HCEC 1CT (cell line): ENCODE measurements around the gene UPF2.

Experiments
- DNase-seq: peaks from one replicate; pipeline ENCODE4 v3.0.0-alpha.2; 2017

Gene UPF2

GRCh38 chr10:11959966-11960365 is 82.6 kb downstream of the UPF2 start:
- DNase-seq = no peak

GRCh38 chr10:11958956-11959355 is 83.7 kb downstream of the UPF2 start:
- no peak for DNase-seq

- DNase-seq = no peak
Observed at GRCh38 chr10:11951695-11952094, 90.9 kb downstream of the UPF2 start.

GRCh38 chr10:11950325-11951018 is 92.1 kb downstream of the UPF2 start:
- DNase-seq = no peak

GRCh38 chr10:11949152-11949551 is 93.5 kb downstream of the UPF2 start:
- DNase-seq = no peak

GRCh38 chr10:11946652-11947051 is 96.0 kb downstream of the UPF2 start:
- DNase-seq = no peak

- DNase-seq = no peak
Observed at GRCh38 chr10:11936389-11937152, 106.0 kb downstream of the UPF2 start.

- DNase-seq = no peak
Observed at GRCh38 chr10:11934262-11934661, 108.3 kb downstream of the UPF2 start.

- DNase-seq = no peak
Observed at GRCh38 chr10:11933577-11934223, 108.9 kb downstream of the UPF2 start.

GRCh38 chr10:11931038-11931437 is 111.6 kb downstream of the UPF2 start:
- no peak for DNase-seq

- no peak for DNase-seq
Observed at GRCh38 chr10:11930312-11930978, 112.2 kb downstream of the UPF2 start.

GRCh38 chr10:11927746-11928145 is 114.9 kb downstream of the UPF2 start:
- no peak for DNase-seq

GRCh38 chr10:11921800-11922392 is 120.7 kb downstream of the UPF2 start:
- no peak for DNase-seq

- DNase-seq = no peak
Observed at GRCh38 chr10:11919271-11919670, 123.3 kb downstream of the UPF2 start.

GRCh38 chr10:11918384-11918783 is 124.2 kb downstream of the UPF2 start:
- DNase-seq = no peak

- no peak for DNase-seq
Observed at GRCh38 chr10:11913079-11913641, 129.4 kb downstream of the UPF2 start.

- no peak for DNase-seq
Observed at GRCh38 chr10:11910102-11910501, 132.5 kb downstream of the UPF2 start.

GRCh38 chr10:11909618-11910017 is 133.0 kb downstream of the UPF2 start:
- no peak for DNase-seq

- DNase-seq = no peak
Observed at GRCh38 chr10:11908991-11909390, 133.6 kb downstream of the UPF2 start.

GRCh38 chr10:11908536-11908935 is 134.1 kb downstream of the UPF2 start:
- DNase-seq = no peak

GRCh38 chr10:11907914-11908313 is 134.7 kb downstream of the UPF2 start:
- no peak for DNase-seq

- no peak for DNase-seq
Observed at GRCh38 chr10:11906714-11907113, 135.9 kb downstream of the UPF2 start.

GRCh38 chr10:11902646-11903045 is 140.0 kb downstream of the UPF2 start:
- no peak for DNase-seq
